Measurements from ENCODE around the gene SMARCA1.

SMARCA1 gene

DNA sequence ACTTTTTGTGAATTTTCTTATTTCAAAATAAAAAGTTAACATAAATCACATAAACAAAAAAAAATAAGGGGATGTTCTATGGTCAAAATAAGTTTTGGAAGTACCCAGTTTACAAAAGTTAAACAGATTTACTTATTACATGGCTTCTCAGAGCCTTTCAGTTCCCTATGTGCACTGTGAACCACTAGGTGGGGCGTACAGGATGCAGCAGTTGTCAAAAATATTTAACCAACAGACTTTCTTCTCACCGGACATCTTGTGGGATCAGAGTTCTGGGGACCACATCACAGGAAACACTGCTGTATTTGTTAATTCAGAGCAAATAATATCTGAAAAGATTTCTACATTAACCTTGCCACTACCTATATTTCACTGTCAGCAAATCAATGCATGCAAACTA lies 74.1 kb downstream of the SMARCA1 start:
- no peak overlapping the region for H3K4me3 ChIP-seq (ENCODE audit: low read depth in 1 of 2, low read length in 2 of 2)
- no peaks in the 10 kb centered on the region for H3K4me1 ChIP-seq (ENCODE audit: insufficient read depth, low read length)
- no peak overlapping the region for H3K9ac ChIP-seq (ENCODE audit: low read length)
- no peaks in the 10 kb centered on the region for H3K9me3 ChIP-seq (ENCODE audit: low read length)
- no peak overlapping the region for H3K27ac ChIP-seq (ENCODE audit: low read depth, low read length)
- no peaks in the 10 kb centered on the region for H3K36me3 ChIP-seq (ENCODE audit: insufficient read depth, low read length)
- H3K27me3 ChIP-seq (ENCODE audit: control insufficient read depth in 1 of 2, insufficient read depth in 2 of 2, low read length in 2 of 2), result no peaks in the 10 kb centered on the region

GRCh38 chrX:129445436-129445835 lies 77.9 kb downstream of the SMARCA1 start:
- H3K4me3 ChIP-seq (ENCODE audit: low read depth in 1 of 2, low read length in 2 of 2), result no peak overlapping the region
- no peaks in the 10 kb centered on the region for H3K27me3 ChIP-seq (ENCODE audit: control insufficient read depth in 1 of 2, insufficient read depth in 2 of 2, low read length in 2 of 2)
- no peaks in the 10 kb centered on the region for H3K9me3 ChIP-seq (ENCODE audit: low read length)
- no peak overlapping the region for H3K9ac ChIP-seq (ENCODE audit: low read length)
- H3K27ac ChIP-seq (ENCODE audit: low read depth, low read length), result no peak overlapping the region
- no peaks in the 10 kb centered on the region for H3K4me1 ChIP-seq (ENCODE audit: insufficient read depth, low read length)
- H3K36me3 ChIP-seq (ENCODE audit: insufficient read depth, low read length), result peaks cover 4% of the 10 kb centered on the region

DNA sequence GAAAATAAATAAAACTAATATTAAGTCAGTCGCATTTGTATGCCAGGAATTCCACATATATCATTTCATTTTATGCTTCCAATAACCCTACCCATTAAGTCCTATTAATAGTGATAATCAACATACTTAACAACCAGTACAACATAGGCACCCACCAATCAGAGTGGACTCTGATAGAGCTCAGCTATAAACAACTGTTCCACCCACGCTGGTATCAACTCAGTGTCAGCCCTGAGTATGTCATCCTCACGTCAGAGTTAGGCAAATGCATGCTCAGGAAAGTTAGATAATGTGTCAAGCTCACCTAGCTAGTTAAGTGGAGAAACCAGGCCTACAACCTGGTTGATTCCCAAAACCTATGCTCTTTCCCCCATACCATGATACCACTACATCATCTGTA lies 89.3 kb downstream of the SMARCA1 start:
- H3K4me1 ChIP-seq (ENCODE audit: insufficient read depth, low read length), result no peaks in the 10 kb centered on the region
- H3K9me3 ChIP-seq (ENCODE audit: low read length), result no peaks in the 10 kb centered on the region
- H3K9ac ChIP-seq (ENCODE audit: low read length), result no peak overlapping the region
- no peak overlapping the region for H3K27ac ChIP-seq (ENCODE audit: low read depth, low read length)
- no peaks in the 10 kb centered on the region for H3K27me3 ChIP-seq (ENCODE audit: control insufficient read depth in 1 of 2, insufficient read depth in 2 of 2, low read length in 2 of 2)
- H3K4me3 ChIP-seq (ENCODE audit: low read depth in 1 of 2, low read length in 2 of 2), result no peak overlapping the region
- H3K36me3 ChIP-seq (ENCODE audit: insufficient read depth, low read length), result no peaks in the 10 kb centered on the region

- H3K4me3 ChIP-seq (ENCODE audit: low read depth in 1 of 2, low read length in 2 of 2), result no peak overlapping the region
- no peak overlapping the region for H3K9ac ChIP-seq (ENCODE audit: low read length)
- no peaks in the 10 kb centered on the region for H3K36me3 ChIP-seq (ENCODE audit: insufficient read depth, low read length)
- H3K4me1 ChIP-seq (ENCODE audit: insufficient read depth, low read length), result no peaks in the 10 kb centered on the region
- no peak overlapping the region for H3K27ac ChIP-seq (ENCODE audit: low read depth, low read length)
- H3K27me3 ChIP-seq (ENCODE audit: control insufficient read depth in 1 of 2, insufficient read depth in 2 of 2, low read length in 2 of 2), result no peaks in the 10 kb centered on the region
- no peaks in the 10 kb centered on the region for H3K9me3 ChIP-seq (ENCODE audit: low read length)
Observed at GRCh38 chrX:129433461-129433860, 89.8 kb downstream of the SMARCA1 start.

DNA sequence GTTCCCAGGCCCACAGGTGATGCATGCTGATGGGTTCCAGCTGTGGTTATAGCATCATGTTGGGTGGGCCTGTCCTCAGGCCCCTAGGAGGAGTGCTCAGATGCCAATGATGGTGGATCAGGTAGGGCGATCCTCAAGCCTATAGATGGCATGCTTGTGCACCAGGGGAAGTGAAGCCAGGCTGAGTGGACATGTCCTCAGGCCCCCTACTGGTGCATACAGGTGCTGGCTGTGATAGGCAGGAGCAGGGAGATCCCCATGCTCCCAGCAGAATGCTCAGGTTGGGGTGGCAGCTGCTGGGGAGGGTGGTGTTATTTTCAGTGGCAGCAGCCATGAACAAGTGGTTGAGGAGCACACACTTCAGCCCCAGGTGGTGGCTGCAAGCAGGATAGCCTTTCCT lies 96.0 kb downstream of the SMARCA1 start:
- no peaks in the 10 kb centered on the region for H3K4me1 ChIP-seq (ENCODE audit: insufficient read depth, low read length)
- no peak overlapping the region for H3K9ac ChIP-seq (ENCODE audit: low read length)
- peaks cover 0 to 6% of the 10 kb centered on the region in 2 donors for H3K27me3 ChIP-seq (ENCODE audit: control insufficient read depth in 1 of 2, insufficient read depth in 2 of 2, low read length in 2 of 2)
- H3K9me3 ChIP-seq (ENCODE audit: low read length), result no peaks in the 10 kb centered on the region
- H3K27ac ChIP-seq (ENCODE audit: low read depth, low read length), result no peak overlapping the region
- peaks cover 9% of the 10 kb centered on the region for H3K36me3 ChIP-seq (ENCODE audit: insufficient read depth, low read length)
- no peak overlapping the region for H3K4me3 ChIP-seq (ENCODE audit: low read depth in 1 of 2, low read length in 2 of 2)

DNA sequence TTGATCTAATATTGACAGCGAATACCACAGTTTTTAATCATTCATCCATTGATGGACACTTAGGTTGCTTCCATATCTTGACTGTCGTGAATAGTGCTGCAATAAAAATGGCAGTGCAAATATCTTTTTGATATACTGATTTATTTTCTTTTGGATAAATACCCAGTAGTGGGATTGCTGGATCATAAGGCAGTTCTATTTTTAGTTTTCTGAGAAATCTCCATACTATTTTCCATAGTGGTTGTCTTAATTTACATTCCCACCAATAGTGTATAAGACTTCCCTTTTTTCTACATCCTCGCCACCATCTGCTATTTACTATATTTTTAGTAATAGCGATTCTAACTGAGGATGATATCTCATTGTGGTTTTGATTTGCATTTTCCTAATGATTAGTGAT lies 100.1 kb downstream of the SMARCA1 start:
- Histone ChIP-seq H3K9ac (ENCODE audit: low read length) (no peak overlapping the region), H3K4me1 (ENCODE audit: insufficient read depth, low read length) (no peaks in the 10 kb centered on the region), H3K9me3 (ENCODE audit: low read length) (no peaks in the 10 kb centered on the region), H3K27ac (ENCODE audit: low read depth, low read length) (no peak overlapping the region), H3K27me3 (ENCODE audit: control insufficient read depth in 1 of 2, insufficient read depth in 2 of 2, low read length in 2 of 2) (peaks cover 0 to 6% of the 10 kb centered on the region in 2 donors), H3K36me3 (ENCODE audit: insufficient read depth, low read length) (peaks cover 9% of the 10 kb centered on the region), H3K4me3 (ENCODE audit: low read depth in 1 of 2, low read length in 2 of 2) (no peak overlapping the region)

DNA sequence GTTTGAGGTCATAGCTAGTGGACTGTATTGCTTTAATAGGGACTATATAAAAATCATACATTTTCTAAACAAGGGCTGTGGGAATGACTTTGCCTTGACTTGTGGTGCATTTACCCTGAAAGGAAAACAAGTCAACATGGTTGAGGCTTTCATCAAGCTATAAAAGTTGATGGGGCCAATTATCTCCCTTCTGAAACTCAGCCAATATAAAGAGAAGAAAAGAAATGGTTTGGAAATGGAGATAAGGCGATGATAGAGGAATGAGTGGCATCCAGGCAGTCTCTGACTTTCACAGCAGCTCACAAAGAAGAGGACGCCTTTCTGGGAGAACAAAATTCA lies 118.7 kb downstream of the SMARCA1 start:
- Histone ChIP-seq H3K36me3 (ENCODE audit: insufficient read depth, low read length) (no peaks in the 10 kb centered on the region), H3K27me3 (ENCODE audit: control insufficient read depth in 1 of 2, insufficient read depth in 2 of 2, low read length in 2 of 2) (no peaks in the 10 kb centered on the region), H3K4me3 (ENCODE audit: low read depth in 1 of 2, low read length in 2 of 2) (no peak overlapping the region), H3K9ac (ENCODE audit: low read length) (no peak overlapping the region), H3K27ac (ENCODE audit: low read depth, low read length) (no peak overlapping the region), H3K9me3 (ENCODE audit: low read length) (no peaks in the 10 kb centered on the region), H3K4me1 (ENCODE audit: insufficient read depth, low read length) (no peaks in the 10 kb centered on the region)

DNA sequence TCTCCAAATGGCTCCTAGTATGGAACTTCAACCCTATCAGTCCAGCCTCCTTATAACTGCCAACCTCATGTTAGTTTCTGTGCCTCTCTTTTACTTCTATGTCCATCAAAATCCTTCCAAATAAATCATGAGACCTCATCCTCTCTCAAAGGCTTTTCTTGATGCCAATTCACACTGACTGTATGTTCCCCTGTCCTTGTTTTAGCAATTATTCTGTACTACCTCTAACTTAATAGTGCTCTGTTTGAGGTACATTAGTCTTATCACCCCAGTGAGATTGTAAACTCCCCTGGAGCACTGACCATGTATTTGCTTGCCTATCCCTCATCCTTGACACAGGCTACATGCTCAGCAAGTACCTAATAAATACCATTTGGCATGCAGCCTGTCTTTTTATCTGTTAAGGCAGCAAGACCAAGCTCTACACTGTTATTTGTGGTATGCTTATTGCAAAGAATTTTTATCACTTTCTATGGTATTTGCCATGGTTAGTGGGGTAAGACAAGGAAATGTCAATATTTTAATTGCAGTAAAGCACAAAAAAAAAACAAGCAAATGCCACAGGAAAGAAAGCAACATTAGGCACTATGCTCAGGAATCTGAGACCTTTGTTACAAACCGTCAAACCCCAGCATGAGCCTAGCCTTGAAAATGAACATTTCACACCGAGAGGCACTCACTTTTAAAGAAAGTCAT lies 119.2 kb downstream of the SMARCA1 start:
- Histone ChIP-seq H3K9ac (ENCODE audit: low read length) (no peak overlapping the region), H3K27me3 (ENCODE audit: control insufficient read depth in 1 of 2, insufficient read depth in 2 of 2, low read length in 2 of 2) (no peaks in the 10 kb centered on the region), H3K4me3 (ENCODE audit: low read depth in 1 of 2, low read length in 2 of 2) (no peak overlapping the region), H3K27ac (ENCODE audit: low read depth, low read length) (no peak overlapping the region), H3K4me1 (ENCODE audit: insufficient read depth, low read length) (no peaks in the 10 kb centered on the region), H3K9me3 (ENCODE audit: low read length) (no peaks in the 10 kb centered on the region), H3K36me3 (ENCODE audit: insufficient read depth, low read length) (no peaks in the 10 kb centered on the region)

All from muscle layer of colon (tissue), 2 donors.